ENCODE results near the gene LAMC2.
"Not testable (repeated sequence)": the region's sequence is repeated elsewhere in the genome, so short reads cannot be mapped to it uniquely, and the experiment has no call there.

DNA sequence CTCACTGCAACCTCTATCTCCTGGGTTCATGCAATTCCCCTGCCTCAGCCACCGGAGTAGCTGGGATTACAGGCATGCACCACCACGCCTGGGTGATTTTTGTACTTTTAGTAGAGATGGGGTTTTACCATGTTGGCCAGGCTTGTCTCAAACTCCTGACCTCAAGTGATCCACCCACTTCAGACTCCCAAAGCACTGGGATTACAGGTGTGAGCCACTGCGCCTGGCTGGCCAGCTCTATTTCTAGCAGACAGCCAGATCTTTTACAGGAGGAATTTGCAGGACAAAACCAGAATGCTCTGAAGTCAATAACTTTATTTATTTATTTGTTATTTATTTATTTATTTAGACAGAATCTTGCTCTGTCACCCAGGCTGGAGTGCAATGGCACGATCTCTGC lies 87.9 kb downstream of the LAMC2 start:
- TF ChIP-seq, protein P1, sequence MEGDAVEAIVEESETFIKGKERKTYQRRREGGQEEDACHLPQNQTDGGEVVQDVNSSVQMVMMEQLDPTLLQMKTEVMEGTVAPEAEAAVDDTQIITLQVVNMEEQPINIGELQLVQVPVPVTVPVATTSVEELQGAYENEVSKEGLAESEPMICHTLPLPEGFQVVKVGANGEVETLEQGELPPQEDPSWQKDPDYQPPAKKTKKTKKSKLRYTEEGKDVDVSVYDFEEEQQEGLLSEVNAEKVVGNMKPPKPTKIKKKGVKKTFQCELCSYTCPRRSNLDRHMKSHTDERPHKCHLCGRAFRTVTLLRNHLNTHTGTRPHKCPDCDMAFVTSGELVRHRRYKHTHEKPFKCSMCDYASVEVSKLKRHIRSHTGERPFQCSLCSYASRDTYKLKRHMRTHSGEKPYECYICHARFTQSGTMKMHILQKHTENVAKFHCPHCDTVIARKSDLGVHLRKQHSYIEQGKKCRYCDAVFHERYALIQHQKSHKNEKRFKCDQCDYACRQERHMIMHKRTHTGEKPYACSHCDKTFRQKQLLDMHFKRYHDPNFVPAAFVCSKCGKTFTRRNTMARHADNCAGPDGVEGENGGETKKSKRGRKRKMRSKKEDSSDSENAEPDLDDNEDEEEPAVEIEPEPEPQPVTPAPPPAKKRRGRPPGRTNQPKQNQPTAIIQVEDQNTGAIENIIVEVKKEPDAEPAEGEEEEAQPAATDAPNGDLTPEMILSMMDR (IDR thresholded peaks at IDR 0.05) = not testable (repeated sequence)
- TF ChIP-seq POLR2A (IDR thresholded peaks at IDR 0.05) = not testable (repeated sequence)

Measured in ovary (tissue), 3 donors.